OCI-LY3 (cell line): ENCODE measurements around the gene ZBTB42.

ENCODE experiments used
- EZH2phosphoT487 ChIP-seq: fragments of 200-600 bp; shearing (Covaris generic); IDR thresholded peaks from 2 replicates; pipeline ENCODE4 v1.6.1; 2018; ENCODE audit warnings: antibody characterized with exemption, mixed run types, low read depth
- TF ChIP-seq, protein P1 (sequence below): fragments of 200-600, 300-600 bp; sonication (generic); IDR thresholded peaks from 2 replicates; pipeline ENCODE4 v1.5.1; 2014; ENCODE audit warnings: antibody characterized with exemption, low read length, low read depth

- TF ChIP-seq, protein P1, sequence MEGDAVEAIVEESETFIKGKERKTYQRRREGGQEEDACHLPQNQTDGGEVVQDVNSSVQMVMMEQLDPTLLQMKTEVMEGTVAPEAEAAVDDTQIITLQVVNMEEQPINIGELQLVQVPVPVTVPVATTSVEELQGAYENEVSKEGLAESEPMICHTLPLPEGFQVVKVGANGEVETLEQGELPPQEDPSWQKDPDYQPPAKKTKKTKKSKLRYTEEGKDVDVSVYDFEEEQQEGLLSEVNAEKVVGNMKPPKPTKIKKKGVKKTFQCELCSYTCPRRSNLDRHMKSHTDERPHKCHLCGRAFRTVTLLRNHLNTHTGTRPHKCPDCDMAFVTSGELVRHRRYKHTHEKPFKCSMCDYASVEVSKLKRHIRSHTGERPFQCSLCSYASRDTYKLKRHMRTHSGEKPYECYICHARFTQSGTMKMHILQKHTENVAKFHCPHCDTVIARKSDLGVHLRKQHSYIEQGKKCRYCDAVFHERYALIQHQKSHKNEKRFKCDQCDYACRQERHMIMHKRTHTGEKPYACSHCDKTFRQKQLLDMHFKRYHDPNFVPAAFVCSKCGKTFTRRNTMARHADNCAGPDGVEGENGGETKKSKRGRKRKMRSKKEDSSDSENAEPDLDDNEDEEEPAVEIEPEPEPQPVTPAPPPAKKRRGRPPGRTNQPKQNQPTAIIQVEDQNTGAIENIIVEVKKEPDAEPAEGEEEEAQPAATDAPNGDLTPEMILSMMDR: no peak
- no peak for TF ChIP-seq EZH2phosphoT487
Measured at GRCh38 chr14:104792945-104793702, 7.8 kb upstream of the ZBTB42 start.
